Prostate gland (tissue), 2 donors: ENCODE results near the gene CCDC144A. TPM values are rescaled to one million over a fixed set of nuclear protein-coding genes. Genes with fewer than 3 reads are reported as not detected.
"Not testable (repeated sequence)": the region's sequence is repeated elsewhere in the genome, so short reads cannot be mapped to it uniquely, and the experiment has no call there.

Experiments used
- DNase-seq: peaks from one replicate; pipeline ENCODE4 v3.0.0-alpha.2; 2019; ENCODE audit warnings: low spot score
- H3K27ac ChIP-seq, 2 donors: fragments of 200-600 bp; sonication (generic); 2 replicates each; pipeline ENCODE4 v1.5.1; 2017 to 2019
- H3K27me3 ChIP-seq: fragments of 200-600 bp; sonication (generic); replicated peaks from 2 replicates; pipeline ENCODE4 v1.5.1; 2019; ENCODE audit not compliant: insufficient read depth
- H3K36me3 ChIP-seq, 2 donors: fragments of 200-600 bp; sonication (generic); 1 replicate in 1 of 2; 2 replicates in 1 of 2; pipeline versions ENCODE4 v1.5.1 to v1.8.1; 2017 to 2019
- H3K4me1 ChIP-seq: fragments of 200-600 bp; sonication (generic); replicated peaks from 2 replicates; pipeline ENCODE4 v1.5.1; 2019
- H3K4me3 ChIP-seq, 2 donors: fragments of 200-600 bp; sonication (generic); 2 replicates each; pipeline ENCODE4 v1.5.1; 2017 to 2019
- H3K9me3 ChIP-seq: fragments of 200-600 bp; sonication (generic); 2 replicates; pipeline ENCODE4 v1.5.1; 2017
- CTCF ChIP-seq, 4 experiments: fragments of 200-600 bp in 2 of 4; fragments of 450-650 bp in 2 of 4; sonication (generic) in 2 of 4; IDR thresholded peaks; 1 replicate in 3 of 4; 2 replicates in 1 of 4; pipeline ENCODE4 v1.5.1; 2016 to 2019; ENCODE audit warnings: antibody characterized with exemption in 4 of 4, mild to moderate bottlenecking in 2 of 4, moderate library complexity in 2 of 4
- POLR2A ChIP-seq: fragments of 450-650 bp; IDR thresholded peaks from one replicate; pipeline ENCODE4 v1.6.1; 2016; ENCODE audit warnings: antibody characterized with exemption, mild to moderate bottlenecking
- POLR2AphosphoS5 ChIP-seq: sonication (generic); formaldehyde crosslinking; IDR thresholded peaks from one replicate; pipeline ENCODE4 v1.6.1; 2017; ENCODE audit warnings: antibody characterized with exemption
- WGBS: methylation state at CpG from one replicate; pipeline ENCODE4 v1.1.5; 2018; 5-methylcytosine and 5-hydroxymethylcytosine counted together
- intact Hi-C: fragments of 100-400 bp; cut with DNase I; formaldehyde crosslinking; loops from one replicate; pipeline ENCODE4 v1.14.2; 2022
- total RNA-seq, 2 donors: library from RNA; depleted of rRNA; stranded (reverse); fragments of >200 nt; gene quantifications; one replicate each; pipeline ENCODE4 v1.1.0, GENCODE V29; 2016

CCDC144A gene
- total RNA-seq, 2 donors from 2014 or later: 0.68 to 24.7 TPM

DNA sequence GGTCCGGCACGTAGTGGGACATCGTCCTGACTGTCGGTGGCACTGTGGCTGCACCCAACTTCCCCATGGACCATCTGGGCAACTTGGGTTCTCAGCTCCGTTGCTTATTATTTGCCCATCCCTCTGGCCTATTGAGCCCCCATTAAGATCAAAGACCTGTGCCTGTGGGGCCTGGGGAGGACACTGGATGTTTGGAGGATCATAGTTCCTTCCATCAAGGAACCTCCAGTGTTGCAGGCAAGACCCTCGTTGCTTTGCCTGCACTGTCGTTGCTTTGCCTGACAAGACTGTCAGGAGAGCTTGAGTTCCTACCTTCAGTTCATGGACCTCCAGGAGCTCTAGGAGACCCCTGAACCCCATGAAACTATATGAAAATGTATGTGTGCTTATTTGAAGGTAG, 127.2 kb downstream of the CCDC144A start:
- Histone ChIP-seq H3K27me3 (no peaks in the 10 kb centered on the region), H3K27ac (no peak overlapping the region), H3K9me3 (no peaks in the 10 kb centered on the region), H3K4me1 (no peaks in the 10 kb centered on the region), H3K36me3 (no peaks in the 10 kb centered on the region), H3K4me3 (no peak overlapping the region)
- TF ChIP-seq POLR2A: no peak
- no peak for TF ChIP-seq CTCF (IDR thresholded peaks at IDR 0.05)
- TF ChIP-seq POLR2AphosphoS5: no peak
- 88% methylated on average over 7 of the region's 7 CpGs for WGBS
- DNase-seq: no peak
- intact Hi-C loops: no loop called here

DNA sequence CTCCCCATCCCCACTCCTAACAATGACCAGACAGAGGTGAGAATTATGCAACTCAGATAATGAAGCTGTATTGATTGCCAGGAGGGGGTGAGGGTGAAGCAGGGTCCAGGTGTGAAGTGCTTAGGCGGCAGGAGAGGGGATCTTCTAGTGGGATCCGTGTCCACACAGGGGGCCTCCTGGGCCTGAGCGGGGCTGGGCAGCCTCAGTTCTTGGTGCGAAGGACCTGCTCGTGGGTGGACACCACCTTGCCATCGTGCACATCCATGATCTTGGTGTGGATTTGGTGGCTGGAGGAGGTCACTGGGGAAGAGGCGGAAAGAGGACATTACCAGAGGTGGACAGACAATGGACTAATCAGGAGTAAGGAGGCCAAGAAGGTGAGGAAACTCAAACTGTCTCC, 127.9 kb downstream of the CCDC144A start:
- H3K27me3 ChIP-seq, intact Hi-C loops, H3K4me1 ChIP-seq, H3K36me3 ChIP-seq, H3K4me3 ChIP-seq, DNase-seq, H3K9me3 ChIP-seq, H3K27ac ChIP-seq: not testable (repeated sequence)
- WGBS: 93% methylated on average over 7 of the region's 7 CpGs

GRCh38 chr17:16818340-16818739, 128.3 kb downstream of the CCDC144A start:
- Histone ChIP-seq H3K27ac (no peak overlapping the region), H3K4me1 (no peaks in the 10 kb centered on the region), H3K4me3 (no peak overlapping the region), H3K36me3 (no peaks in the 10 kb centered on the region), H3K9me3 (no peaks in the 10 kb centered on the region), H3K27me3 (no peaks in the 10 kb centered on the region)
- WGBS: 75% methylated on average over 5 of the region's 5 CpGs
- no peak for DNase-seq
- TF ChIP-seq POLR2AphosphoS5: no peak
- no peak for TF ChIP-seq POLR2A
- TF ChIP-seq CTCF (IDR thresholded peaks at IDR 0.05): no peak
- intact Hi-C loops: no loop called here

DNA sequence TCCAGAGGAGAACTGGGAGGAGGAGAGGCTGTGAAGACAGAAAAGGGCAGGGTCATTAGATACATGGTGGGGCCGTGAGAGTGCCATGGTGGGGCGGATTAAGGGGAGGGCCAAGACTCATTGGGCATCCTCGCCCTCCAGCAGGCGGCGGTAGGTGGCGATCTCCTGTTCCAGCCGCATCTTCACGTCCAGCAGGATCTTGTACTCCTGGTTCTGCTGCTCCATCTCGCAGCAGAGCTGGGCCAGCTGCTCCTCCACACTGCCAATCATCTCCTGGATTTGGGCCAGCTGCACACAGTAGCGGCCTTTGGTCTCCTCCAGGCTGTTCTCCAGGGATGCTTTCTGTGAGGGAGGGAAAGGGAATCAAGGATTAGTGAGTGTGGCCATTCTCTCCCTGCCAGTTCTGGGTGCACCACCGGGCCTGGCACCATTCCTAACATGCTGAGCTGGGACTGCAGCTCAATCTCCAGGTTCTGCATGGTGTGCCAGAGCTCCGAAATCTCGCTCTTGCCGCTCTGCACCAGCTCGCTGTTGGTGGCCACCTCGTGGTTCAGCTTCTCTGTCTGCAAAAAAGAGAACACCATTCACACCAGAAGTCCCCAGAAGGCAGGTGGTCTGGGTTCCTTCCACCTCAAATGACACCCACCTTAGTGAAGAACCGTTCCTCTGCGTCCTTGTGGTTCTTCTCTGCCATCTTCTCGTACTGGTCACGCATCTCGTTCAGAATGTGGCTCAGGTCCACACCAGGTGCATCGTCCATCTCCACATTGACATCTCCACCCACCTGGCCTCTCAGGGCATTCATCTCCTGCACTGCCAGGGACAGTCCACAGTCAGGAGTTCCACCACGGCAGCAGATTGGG, 129.0 kb downstream of the CCDC144A start:
- intact Hi-C loops: no loop called here
- Histone ChIP-seq H3K4me3 (no peak overlapping the region), H3K27ac (no peak overlapping the region), H3K9me3 (no peaks in the 10 kb centered on the region), H3K4me1 (no peaks in the 10 kb centered on the region), H3K27me3 (no peaks in the 10 kb centered on the region), H3K36me3 (no peaks in the 10 kb centered on the region)
- TF ChIP-seq POLR2A (no peak), POLR2AphosphoS5 (no peak), CTCF (IDR thresholded peaks at IDR 0.05) (no peak)
- no peak for DNase-seq
- WGBS: 84% methylated on average over 23 of the region's 23 CpGs

- H3K27me3 ChIP-seq: no peaks in the 10 kb centered on the region
- no peaks in the 10 kb centered on the region for H3K36me3 ChIP-seq
- H3K27ac ChIP-seq: no peak overlapping the region
- TF ChIP-seq POLR2AphosphoS5: no peak
- no peak for TF ChIP-seq CTCF (IDR thresholded peaks at IDR 0.05)
- no peak for TF ChIP-seq POLR2A
- 65% methylated on average over 7 of the region's 7 CpGs for WGBS
- H3K4me3 ChIP-seq: no peak overlapping the region
- H3K9me3 ChIP-seq: no peaks in the 10 kb centered on the region
- peak; percentile 36 for DNase-seq
- H3K4me1 ChIP-seq: no peaks in the 10 kb centered on the region
- intact Hi-C loops: no loop called here
These were observed 130.3 kb downstream of the CCDC144A start for GRCh38 chr17:16820161-16820877.
